Stimulated activated CD4-positive, alpha-beta T cell treated with anti-CD3 and anti-CD28 coated beads, Interleukin-4, amount 100 ng/mL, for 48 hours (primary cell): ENCODE data around the gene RAD54L2.
"Not testable (repeated sequence)": the region's sequence is repeated elsewhere in the genome, so short reads cannot be mapped to it uniquely, and the experiment has no call there.

ENCODE experiments used
- DNase-seq, 2 donors: peaks; one replicate each; pipeline ENCODE4 v3.0.0-alpha.2; 2020; ENCODE audit warnings: low read depth in 2 of 2

Gene RAD54L2

GRCh38 chr3:51539291-51539941 lies 897 bp downstream of the RAD54L2 start:
- peak; percentile 39 to 47 for DNase-seq

DNA sequence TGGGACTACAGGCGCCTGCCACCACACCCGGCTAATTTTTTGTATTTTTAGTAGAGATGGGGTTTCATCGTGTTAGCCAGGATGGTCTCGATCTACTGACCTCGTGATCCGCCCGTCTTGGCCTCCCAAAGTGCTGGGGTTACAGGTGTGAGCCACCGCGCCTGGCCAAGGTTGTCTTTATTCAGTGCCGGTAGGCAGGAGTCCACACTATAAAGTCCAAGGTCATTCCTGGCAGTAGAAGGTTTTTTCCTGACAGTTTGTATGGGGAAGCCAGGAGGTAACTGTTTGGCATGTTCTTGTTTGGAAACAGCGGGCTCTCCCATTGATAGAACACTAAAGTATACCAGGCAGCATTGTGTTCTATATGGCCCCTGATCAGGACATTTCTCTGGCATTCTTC lies 4.1 kb downstream of the RAD54L2 start:
- not testable (repeated sequence) for DNase-seq

DNA sequence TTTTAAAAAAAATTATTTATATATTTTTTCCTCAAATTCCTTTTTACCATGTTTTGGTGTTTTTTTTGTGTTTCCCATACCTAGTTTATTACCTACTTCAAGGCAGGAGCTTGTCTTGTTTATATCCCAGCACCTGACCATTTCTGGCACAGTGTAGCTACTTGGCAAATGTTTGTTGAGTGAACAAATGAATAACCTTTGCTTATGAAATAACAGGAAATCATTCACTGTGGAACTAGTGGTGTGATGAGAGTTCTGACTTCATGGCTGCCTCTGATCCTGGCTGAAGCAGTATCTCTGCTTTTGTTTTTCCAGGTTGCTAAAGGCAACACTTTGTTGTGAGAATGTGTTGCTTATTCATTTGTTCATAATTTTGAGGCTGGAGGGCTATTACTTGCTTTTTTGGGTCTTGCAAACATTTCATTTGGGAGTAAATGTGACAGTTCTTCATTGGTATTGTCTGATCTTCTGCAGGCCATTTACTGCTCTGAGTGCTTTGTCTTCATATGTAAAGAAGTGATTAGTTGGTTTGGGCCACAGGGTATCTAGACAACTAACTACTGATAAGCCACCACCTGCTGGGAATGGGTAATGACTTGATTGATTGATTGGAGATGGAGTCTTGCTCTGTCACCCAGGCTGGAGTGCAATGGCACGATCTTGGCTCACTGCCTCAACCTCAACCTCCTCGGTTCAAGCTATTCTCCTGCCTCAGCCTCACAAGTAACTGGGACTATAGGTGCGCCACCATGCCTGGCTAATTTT lies 5.7 kb downstream of the RAD54L2 start:
- no peak for DNase-seq

- DNase-seq, result no peak
Measured at GRCh38 chr3:51547274-51547673, 8.8 kb downstream of the RAD54L2 start.

DNA sequence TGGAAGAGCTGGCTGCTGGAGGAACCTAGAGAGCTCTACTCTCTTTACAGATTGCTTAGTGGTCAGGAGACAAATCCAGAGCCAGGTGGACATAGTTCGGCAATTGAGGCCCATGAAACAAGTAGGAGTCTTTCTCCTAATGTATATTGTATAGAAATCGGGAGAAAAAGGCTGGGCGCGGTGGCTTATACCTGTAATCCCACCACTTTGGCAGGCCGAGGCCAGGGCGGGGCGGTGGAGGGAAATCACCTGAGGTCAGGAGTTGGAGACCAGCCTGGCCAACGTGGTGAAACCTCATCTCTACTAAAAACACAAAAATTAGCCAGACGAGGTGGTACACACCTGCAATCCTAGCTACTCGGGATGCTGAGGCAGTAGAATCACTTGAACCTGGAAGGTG lies 10.8 kb downstream of the RAD54L2 start:
- DNase-seq, result no peak

GRCh38 chr3:51550080-51550819 lies 11.7 kb downstream of the RAD54L2 start:
- DNase-seq, result no peak

GRCh38 chr3:51557993-51558392 lies 19.5 kb downstream of the RAD54L2 start:
- DNase-seq, result no peak

DNA sequence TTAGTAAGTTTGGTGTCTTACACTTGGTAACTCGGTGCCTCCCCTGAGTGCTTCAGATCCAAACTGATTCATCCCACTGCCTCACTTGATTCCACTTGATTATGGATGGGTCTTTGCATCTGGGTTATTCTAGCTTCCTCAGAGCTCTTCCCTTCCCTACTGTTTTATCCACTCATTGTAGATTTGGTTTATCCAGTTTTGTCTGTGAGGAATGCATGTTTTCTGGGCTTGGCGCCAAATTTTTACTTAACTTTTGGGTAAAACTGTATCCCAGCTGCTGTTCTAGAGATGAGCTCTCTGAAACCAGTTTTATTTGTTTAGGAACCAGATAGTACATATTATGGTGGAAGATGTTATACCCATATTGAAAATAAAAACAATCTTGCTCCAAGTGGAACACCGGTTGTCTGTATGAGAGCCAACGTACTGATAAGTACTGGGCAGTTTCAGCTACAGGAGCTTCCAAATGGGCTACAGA lies 20.9 kb downstream of the RAD54L2 start:
- DNase-seq, result no peak

DNA sequence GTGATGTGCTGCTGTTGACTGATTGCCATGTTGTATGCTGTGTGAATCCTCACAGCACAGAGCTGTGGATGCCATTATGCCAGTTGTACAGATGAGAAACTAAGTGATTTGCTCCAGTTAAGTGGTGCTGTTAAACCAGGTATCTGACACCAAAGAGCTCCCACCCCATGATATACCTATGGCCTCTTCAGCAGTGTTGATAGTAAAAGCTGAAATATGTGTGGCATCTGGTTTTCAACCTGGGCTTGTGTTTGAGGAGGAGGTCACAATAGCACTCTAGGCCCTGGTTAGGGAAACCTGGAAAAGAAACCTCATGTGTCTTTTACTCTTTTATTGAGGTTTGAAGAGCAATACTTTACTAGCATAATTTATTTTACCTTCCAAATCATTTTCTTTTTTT lies 21.4 kb downstream of the RAD54L2 start:
- no peak for DNase-seq

DNA sequence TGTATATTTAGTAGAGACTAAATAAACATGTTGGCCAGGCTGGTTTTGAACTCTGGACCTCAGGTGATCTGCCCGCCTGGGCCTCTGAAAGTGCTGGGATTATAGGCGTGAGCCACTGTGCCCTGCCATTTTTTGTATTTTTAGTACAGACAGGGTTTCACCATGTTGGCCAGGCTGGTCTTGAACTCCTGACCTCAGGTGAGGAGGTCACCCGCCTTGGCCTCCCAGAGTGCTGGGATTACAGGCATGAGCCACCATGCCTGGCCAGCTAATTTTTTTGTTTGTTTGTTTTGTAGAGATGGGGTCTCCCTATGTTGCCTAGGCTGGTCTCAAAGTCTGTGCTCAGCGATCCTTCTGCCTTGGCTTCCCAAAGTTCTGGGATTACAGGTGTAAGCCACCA lies 23.9 kb downstream of the RAD54L2 start:
- DNase-seq, result not testable (repeated sequence)

DNA sequence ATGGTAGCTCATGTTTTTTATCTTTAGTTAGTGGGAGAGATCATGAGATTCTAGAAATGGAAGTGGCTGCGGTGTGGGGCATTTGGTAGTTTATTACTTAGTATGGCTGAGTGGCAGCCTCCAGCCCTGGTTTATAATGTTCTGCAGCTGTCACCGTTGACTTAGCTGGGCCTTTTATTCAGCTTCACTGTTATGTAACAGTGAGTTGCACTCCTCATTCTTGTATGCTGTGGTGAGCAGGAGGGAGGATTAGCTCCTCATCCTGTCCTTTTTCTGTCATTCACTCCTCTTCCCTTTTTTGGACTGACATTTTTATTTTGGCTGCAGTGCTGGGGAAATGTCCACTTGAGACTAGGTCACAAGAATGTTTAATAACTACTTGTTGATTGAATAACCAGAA lies 29.5 kb downstream of the RAD54L2 start:
- DNase-seq, result no peak

GRCh38 chr3:51568996-51569395 lies 30.5 kb downstream of the RAD54L2 start:
- DNase-seq, result no peak

DNA sequence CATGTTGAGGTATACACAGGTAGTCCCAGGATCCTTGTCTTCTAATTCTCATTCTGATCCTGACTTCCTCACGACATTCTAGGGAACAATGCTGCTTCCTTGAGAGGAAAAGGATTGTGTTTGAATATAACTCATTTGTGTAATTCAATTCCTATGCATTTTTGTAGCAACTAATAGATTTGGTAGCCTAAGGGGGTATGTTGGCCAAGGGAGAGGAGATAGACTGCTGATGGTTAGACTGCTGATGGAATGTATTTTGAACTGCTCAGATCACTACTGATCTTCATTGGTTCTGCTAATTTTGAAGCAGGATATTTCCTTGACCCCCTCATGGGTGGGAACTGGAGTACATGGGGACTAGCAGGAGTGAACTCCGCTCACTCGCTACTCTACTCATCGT lies 39.7 kb downstream of the RAD54L2 start:
- no peak for DNase-seq

GRCh38 chr3:51580418-51580817 lies 41.9 kb downstream of the RAD54L2 start:
- no peak for DNase-seq

- no peak for DNase-seq
Measured at GRCh38 chr3:51581524-51581923, 43.0 kb downstream of the RAD54L2 start.

GRCh38 chr3:51585197-51585596 lies 46.7 kb downstream of the RAD54L2 start:
- no peak for DNase-seq

GRCh38 chr3:51585871-51586270 lies 47.4 kb downstream of the RAD54L2 start:
- no peak for DNase-seq
